Neuron (in vitro differentiated cells): ENCODE data around the gene IMMP2L.
"Not testable (repeated sequence)": the region's sequence is repeated elsewhere in the genome, so short reads cannot be mapped to it uniquely, and the experiment has no call there.

Experiments
- H2AFZ ChIP-seq: one replicate; pipeline ENCODE4 v1.6.1; 2013; ENCODE audit warnings: low read depth, mild to moderate bottlenecking, inconsistent platforms, low read length, moderate library complexity
- H3K27me3 ChIP-seq: one replicate; pipeline ENCODE4 v1.6.1; 2013; ENCODE audit warnings: low read length; ENCODE audit not compliant: insufficient read depth
- H3K36me3 ChIP-seq: one replicate; pipeline ENCODE4 v1.6.1; 2013; ENCODE audit warnings: low read length; ENCODE audit not compliant: insufficient read depth
- H3K4me1 ChIP-seq: one replicate; pipeline ENCODE4 v1.6.1; 2013; ENCODE audit warnings: low read length; ENCODE audit not compliant: insufficient read depth
- H3K4me3 ChIP-seq: 2 replicates; pipeline ENCODE4 v1.5.1; 2013; ENCODE audit warnings: mild to moderate bottlenecking, low read length, moderate library complexity
- H3K9me3 ChIP-seq: one replicate; pipeline ENCODE4 v1.6.1; 2013; ENCODE audit warnings: low read length

IMMP2L gene

DNA sequence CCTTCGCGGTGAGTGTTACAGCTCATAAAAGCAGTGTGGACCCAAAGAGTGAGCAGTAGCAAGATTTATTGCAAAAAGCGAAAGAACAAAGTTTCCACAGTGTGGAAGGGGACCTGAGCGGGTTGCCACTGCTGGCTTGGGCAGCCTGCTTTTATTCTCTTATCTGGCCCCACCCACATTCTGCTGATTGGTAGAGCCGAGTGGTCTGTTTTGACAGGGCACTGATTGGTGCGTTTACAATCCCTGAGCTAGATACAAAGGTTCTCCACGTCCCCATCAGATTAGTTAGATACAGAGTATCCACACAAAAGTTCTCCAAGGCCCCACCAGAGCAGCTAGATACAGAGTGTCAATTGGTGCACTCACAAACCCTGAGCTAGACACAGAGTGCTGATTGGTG is 18.9 kb upstream of the IMMP2L start:
- H2AFZ ChIP-seq, H3K27me3 ChIP-seq, H3K9me3 ChIP-seq, H3K4me3 ChIP-seq, H3K36me3 ChIP-seq, H3K4me1 ChIP-seq: not testable (repeated sequence)

DNA sequence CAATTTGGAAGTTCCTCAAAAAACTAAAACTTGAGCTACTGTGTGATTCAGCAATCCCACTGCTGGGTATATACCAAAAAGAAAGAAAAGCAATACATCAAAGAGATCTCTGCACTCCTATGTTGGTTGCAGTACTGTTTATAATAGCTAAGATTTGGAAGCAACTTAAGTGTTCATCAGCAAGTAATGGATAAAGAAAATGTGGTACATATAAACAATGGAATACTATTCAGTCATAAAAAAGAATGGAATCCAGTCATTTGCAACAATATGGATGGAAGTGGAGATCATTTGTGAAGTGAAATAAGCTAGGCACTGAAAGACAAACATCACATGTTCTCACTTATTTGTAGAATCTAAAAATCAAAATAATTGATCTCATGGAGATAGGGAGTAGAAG is 16.5 kb upstream of the IMMP2L start:
- no peaks in the 10 kb centered on the region for H3K27me3 ChIP-seq
- no peaks in the 10 kb centered on the region for H3K9me3 ChIP-seq
- no peak overlapping the region for H3K4me3 ChIP-seq
- no peaks in the 10 kb centered on the region for H3K36me3 ChIP-seq
- H3K4me1 ChIP-seq = no peaks in the 10 kb centered on the region
- H2AFZ ChIP-seq = no peak overlapping the region

DNA sequence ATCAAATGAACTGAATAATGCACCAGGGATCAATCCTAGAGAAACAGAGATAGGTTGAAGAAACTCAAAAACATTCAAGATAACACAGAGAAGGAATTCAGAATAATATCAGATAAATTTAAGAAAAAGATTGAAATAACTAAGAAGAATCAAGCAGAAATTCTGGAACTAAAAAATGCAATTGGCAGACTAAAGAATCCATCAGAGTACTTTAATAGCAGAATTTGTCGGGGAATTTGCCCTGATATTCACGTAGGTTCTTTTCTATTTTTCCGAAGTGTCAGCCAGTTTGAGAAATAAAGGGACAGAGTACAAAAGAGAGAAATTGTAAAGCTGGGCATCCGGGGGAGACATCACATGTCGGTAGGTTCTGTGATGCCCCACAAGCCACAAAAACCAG is 9.4 kb upstream of the IMMP2L start:
- Histone ChIP-seq H3K27me3 (no peaks in the 10 kb centered on the region), H2AFZ (no peak overlapping the region), H3K4me1 (no peaks in the 10 kb centered on the region), H3K36me3 (no peaks in the 10 kb centered on the region), H3K9me3 (peaks cover 2% of the 10 kb centered on the region), H3K4me3 (no peak overlapping the region)

DNA sequence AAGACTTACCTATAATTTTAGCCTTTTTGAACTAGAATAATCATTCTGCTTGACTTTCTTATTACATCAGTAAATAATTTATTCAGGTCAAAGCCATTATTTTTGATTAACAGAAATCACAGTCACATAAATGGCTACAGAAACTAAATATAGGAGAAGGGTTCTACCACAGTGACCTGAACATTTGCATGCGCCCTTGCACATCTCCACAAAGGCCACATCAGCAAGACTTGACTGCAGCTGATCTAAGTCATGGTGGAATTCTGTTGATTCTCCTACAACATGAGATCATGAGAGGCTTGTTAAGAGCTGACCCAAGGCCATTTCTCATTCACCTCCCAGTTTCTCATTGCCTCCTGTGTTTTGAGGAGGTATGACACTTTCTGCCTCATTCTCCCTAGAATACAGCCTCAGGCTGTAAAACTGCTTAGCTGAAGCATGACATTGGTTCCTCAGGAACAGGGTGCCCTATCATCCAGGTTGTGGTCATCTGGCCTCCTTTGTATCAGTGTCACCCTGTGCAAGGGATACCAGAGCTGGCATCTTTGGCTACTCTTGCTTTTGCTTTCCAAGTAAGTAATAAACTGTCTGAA is 6.7 kb upstream of the IMMP2L start:
- Histone ChIP-seq H3K4me3 (no peak overlapping the region), H3K36me3 (no peaks in the 10 kb centered on the region), H2AFZ (no peak overlapping the region), H3K27me3 (no peaks in the 10 kb centered on the region), H3K9me3 (peaks cover 2% of the 10 kb centered on the region), H3K4me1 (no peaks in the 10 kb centered on the region)

DNA sequence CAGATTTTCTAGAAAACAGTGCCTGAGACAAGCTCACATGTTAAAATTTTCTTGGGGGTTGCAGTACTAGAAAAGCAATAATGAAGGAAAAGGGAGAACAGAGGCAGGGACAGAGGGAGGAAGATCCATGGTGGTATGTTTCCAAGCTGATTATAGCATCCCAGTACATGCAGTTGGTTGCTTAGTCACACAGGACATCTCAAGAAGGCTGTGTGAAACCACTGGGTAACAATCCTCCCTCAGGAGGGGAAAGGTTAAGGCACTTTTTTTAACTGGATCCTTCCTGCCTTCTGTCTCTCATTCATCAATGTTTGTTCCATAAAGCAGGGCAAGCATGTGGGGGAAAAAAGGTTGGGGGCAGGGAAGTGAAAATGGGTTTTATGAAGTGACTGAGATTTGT is 6.1 kb upstream of the IMMP2L start:
- H3K4me1 ChIP-seq = no peaks in the 10 kb centered on the region
- H3K9me3 ChIP-seq = peaks cover 5% of the 10 kb centered on the region
- H2AFZ ChIP-seq = no peak overlapping the region
- no peaks in the 10 kb centered on the region for H3K36me3 ChIP-seq
- no peaks in the 10 kb centered on the region for H3K27me3 ChIP-seq
- H3K4me3 ChIP-seq = no peak overlapping the region

DNA sequence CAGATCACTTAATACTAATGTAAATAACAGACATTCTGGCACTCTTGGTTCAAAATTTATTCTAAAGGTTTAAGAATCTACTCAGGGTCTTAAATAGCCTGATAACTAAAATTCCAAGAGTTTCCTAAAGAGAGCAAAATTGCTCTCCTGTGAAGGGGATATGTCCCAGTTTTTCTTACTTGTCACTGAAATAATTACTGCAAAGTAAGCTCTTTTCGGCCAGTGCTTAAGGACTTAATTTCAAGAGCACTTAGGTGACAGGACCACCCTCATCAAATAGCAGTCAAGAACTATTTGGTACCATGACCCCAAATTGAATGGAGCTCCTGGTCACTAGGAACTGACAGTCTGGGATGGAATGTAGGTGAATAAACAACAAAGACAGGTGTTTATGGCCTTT is 1.8 kb upstream of the IMMP2L start:
- H3K9me3 ChIP-seq = peaks cover 3% of the 10 kb centered on the region
- no peaks in the 10 kb centered on the region for H3K36me3 ChIP-seq
- no peak overlapping the region for H3K4me3 ChIP-seq
- peaks cover 4% of the 10 kb centered on the region for H3K4me1 ChIP-seq
- H2AFZ ChIP-seq = no peak overlapping the region
- H3K27me3 ChIP-seq = no peaks in the 10 kb centered on the region

DNA sequence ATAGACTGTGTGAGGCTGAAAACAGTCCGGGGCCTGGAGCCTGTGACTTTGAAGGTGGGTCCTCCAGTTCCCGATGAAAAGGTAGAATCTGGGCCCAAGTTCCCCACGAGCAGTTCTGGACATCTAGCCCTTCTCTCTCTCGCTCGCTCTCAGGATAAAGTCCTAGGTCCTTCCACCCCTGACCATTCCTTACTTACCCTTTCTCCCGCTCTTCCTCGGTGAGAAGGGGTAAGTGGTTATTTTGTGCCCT is 713 bp downstream of the IMMP2L start:
- Histone ChIP-seq H3K4me1 (peaks cover 4% of the 10 kb centered on the region), H2AFZ (peak overlapping the region; percentile 80), H3K9me3 (peaks cover 3% of the 10 kb centered on the region), H3K27me3 (no peaks in the 10 kb centered on the region), H3K36me3 (no peaks in the 10 kb centered on the region), H3K4me3 (peak overlapping the region; percentile 75)

DNA sequence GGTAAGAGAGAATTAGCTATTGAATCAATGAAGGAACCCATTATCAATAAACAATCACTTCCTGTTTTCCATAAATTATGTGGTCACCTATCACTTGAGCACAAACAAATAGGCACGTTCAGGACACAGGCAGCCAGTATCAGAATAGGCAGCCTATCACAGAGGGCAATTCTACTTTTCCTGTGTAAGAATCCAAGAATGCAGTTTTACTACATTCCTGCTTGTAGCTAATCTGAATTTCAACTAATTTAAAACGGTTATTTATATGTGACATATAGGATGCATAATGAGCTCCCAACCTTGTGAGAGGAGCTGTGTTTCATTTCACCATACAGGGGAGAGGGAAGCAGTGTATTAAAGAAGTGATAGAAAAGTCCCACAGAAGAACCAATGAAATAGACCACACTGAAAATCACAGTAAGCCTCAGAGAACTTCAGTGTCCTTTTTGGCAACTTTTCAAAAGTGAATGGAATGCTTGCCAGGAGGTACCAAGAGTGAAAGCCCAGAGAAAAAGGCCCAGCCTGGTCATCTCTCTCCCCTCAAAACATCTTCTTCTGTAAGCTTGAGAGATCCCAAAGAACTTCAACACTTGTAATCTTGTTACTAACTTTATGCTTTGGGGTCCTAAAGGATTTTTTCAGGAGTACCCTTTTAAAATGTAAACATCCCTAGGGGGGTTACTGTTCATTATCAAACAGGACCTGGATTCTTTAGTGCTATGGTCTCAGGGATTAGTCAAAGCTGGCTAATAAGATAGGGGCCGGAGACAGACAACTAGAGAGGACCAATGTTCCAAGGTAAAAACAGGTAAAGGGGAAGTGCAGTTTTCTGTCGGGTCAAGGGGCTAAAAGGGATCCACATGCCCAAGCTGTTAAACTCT is 1.3 kb downstream of the IMMP2L start:
- no peaks in the 10 kb centered on the region for H3K36me3 ChIP-seq
- H3K9me3 ChIP-seq = peaks cover 3% of the 10 kb centered on the region
- H2AFZ ChIP-seq = no peak overlapping the region
- peaks cover 4% of the 10 kb centered on the region for H3K4me1 ChIP-seq
- peak overlapping the region; percentile 75 for H3K4me3 ChIP-seq
- no peaks in the 10 kb centered on the region for H3K27me3 ChIP-seq

DNA sequence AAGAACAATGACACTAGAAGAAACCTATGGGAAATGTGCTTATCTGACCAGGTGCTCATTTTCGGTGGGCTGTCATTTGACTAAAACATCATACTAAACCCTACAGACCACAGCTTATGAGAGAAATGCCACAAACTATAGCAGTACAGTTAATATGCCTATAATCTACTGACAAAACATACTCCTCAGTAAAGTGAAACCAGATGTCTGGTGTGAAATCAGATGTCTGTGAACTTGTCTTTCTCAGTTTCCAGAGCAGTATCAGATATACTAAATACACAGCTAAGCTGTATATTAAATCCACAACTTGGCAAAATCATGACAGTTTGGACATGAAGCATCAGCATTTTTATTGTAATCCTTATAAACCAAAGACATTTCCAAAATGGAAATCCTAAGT is 3.3 kb downstream of the IMMP2L start:
- Histone ChIP-seq H3K4me1 (peaks cover 4% of the 10 kb centered on the region), H3K9me3 (peaks cover 3% of the 10 kb centered on the region), H3K4me3 (no peak overlapping the region), H3K27me3 (no peaks in the 10 kb centered on the region), H3K36me3 (no peaks in the 10 kb centered on the region), H2AFZ (no peak overlapping the region)

DNA sequence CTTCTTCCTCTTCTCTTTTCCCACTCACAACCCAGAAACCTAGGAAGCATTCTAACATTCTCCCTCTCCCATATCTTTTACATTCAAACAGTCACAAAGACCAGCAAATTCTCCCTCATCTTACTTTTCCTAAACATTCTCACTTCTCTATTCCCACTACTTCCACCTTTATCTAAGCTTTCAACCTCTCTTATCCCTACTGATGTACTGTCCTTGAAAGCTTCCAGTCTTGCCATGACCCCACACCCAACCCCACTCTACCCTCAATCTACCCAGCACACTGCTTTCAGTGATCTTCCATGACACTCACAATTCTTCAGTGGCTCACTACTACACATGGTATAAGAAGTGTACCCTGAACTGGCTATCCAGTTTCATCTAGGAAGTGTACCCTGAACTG is 5.3 kb downstream of the IMMP2L start:
- Histone ChIP-seq H3K9me3 (no peaks in the 10 kb centered on the region), H3K27me3 (no peaks in the 10 kb centered on the region), H3K4me1 (peaks cover 4% of the 10 kb centered on the region), H3K4me3 (no peak overlapping the region), H2AFZ (no peak overlapping the region), H3K36me3 (no peaks in the 10 kb centered on the region)

DNA sequence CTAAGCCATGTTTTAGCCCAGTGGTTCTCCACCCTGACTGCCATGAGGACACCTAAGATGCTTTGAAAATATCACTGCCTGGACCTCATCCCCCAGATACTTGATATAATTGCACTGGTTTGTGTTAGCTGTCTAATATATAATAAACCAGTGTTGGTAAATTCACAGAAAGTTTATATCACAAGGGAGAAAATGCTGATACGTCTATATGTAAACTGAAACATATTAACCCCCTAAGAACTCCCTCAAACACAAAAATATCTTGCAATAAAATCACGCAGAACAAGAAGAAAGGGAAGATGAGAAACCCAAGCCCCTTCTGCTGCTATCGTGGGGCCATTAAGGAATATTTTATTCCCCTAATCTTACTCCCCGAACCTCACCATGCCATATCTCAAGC is 8.2 kb downstream of the IMMP2L start:
- Histone ChIP-seq H3K9me3 (no peaks in the 10 kb centered on the region), H3K27me3 (no peaks in the 10 kb centered on the region), H3K36me3 (no peaks in the 10 kb centered on the region), H3K4me1 (no peaks in the 10 kb centered on the region), H3K4me3 (no peak overlapping the region), H2AFZ (no peak overlapping the region)

DNA sequence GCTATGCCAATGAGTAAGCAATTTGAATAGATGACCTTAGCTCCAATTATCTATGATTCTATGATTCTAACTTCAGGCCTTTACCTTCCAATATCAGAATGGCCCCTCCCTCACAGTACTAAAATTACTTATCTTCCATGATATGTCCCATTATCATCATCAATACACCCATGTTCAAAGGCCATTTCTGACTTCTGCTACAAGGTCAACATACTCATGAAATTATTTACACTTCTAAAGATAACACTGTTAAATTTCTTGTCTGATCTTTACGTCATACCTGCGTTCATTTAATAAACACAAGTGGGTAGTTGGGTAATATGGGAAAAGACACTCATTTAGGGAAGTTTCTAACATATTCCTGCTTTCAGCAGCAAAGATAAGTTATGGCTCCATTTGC is 21.2 kb downstream of the IMMP2L start:
- H2AFZ ChIP-seq = no peak overlapping the region
- no peaks in the 10 kb centered on the region for H3K4me1 ChIP-seq
- no peak overlapping the region for H3K4me3 ChIP-seq
- H3K9me3 ChIP-seq = no peaks in the 10 kb centered on the region
- no peaks in the 10 kb centered on the region for H3K27me3 ChIP-seq
- no peaks in the 10 kb centered on the region for H3K36me3 ChIP-seq

DNA sequence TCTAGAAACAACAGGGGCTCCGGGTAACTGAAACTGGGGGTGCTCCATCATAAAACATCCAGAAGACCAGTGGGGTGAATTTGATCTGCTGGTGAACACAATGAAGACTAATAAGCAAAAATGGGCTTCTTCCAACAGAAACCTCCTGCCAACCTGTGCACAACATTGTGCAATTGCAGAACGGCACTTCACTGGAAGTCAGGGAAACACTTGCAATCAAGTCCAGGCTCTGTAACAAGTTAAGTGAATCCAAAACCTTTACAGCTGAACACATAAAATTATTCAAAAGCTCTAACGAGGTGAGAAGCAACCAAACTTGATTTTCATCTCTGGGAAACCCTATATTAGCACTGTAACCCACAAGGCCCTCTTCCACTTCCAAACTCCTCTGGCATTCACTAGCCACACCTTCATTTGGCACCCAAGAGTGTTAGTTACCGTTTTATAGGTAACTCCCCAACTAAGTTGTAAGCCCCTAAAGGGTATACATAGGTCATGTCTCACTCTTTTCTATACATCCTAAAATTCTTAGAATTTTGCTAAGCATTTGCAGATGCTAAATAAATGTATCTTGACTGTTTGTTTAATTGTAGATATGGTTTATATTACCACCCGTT is 22.0 kb downstream of the IMMP2L start:
- H3K4me3 ChIP-seq = no peak overlapping the region
- H3K27me3 ChIP-seq = no peaks in the 10 kb centered on the region
- no peaks in the 10 kb centered on the region for H3K9me3 ChIP-seq
- no peaks in the 10 kb centered on the region for H3K36me3 ChIP-seq
- no peaks in the 10 kb centered on the region for H3K4me1 ChIP-seq
- no peak overlapping the region for H2AFZ ChIP-seq
